Measurements from ENCODE around the gene COQ9.

COQ9 gene

DNA sequence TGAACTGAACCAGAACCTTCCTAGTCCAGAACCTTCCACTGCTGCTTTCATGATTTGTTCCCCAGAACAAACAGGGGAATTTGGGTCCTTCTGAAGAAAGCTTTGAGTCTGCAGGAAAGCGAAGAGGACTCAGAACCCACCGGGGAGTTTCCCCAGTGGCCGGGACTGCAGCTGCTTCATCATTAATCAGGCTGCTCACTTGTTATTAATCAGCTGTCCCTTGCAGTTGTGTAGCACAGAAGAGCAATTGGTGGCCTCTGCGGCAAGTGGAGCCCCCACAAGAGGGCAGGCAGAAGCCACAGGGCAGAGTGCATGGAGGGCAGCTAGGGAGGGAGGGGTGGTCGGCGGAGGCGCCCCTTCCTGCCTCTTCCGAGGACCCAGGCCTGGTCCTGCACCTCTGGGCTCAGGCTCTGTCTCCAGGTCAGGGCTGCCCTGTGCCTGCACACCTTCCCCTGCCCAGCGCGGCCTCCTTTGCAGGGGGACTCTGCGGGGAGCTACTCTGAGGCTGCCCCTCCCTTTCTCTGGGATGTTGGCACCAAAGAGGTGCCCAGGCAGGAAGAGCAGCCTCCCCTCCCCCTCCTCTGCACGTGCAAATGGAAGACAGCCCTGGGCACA, 35.8 kb upstream of the COQ9 start:
- H3K9me3 ChIP-seq (ENCODE audit: control insufficient read depth, insufficient read depth, low read depth, low read length), result no peaks in the 10 kb centered on the region
- no peak overlapping the region for H3K4me3 ChIP-seq (ENCODE audit: low read depth, low read length)
- no peaks in the 10 kb centered on the region for H3K27me3 ChIP-seq (ENCODE audit: control insufficient read depth, insufficient read depth, low read length)

DNA sequence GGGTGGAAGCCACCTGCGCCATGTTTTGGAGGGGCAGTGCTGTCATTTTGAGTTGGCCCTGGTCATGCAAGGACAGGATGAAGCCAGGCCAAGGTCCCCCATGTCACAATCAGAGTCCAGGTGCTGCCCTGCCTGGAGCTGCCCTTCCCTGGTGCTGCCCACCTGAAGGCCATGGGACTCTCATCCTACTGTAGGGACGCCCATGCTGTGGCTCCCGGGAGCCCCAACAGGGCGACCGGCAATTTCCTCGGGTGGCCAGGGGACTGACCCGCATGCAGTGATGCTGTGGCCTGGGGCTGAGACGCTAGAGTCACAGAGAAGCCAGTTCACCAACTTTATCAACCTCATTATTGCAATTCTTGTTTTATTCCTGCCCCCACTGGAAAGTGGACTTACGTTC, 34.7 kb upstream of the COQ9 start:
- no peak overlapping the region for H3K4me3 ChIP-seq (ENCODE audit: low read depth, low read length)
- no peak overlapping the region for H3K27ac ChIP-seq (ENCODE audit: low read depth, low read length)
- H3K4me1 ChIP-seq (ENCODE audit: control insufficient read depth, insufficient read depth, low read length), result peaks cover 22% of the 10 kb centered on the region
- H3K36me3 ChIP-seq (ENCODE audit: control insufficient read depth, insufficient read depth, low read length), result no peaks in the 10 kb centered on the region
- H3K9me3 ChIP-seq (ENCODE audit: control insufficient read depth, insufficient read depth, low read depth, low read length), result no peaks in the 10 kb centered on the region
- H3K27me3 ChIP-seq (ENCODE audit: control insufficient read depth, insufficient read depth, low read length), result no peaks in the 10 kb centered on the region
- no peak overlapping the region for H3K9ac ChIP-seq (ENCODE audit: low read length)

More for the DNA sequence above, 35.8 kb upstream of the COQ9 start:
- no peak overlapping the region for H3K27ac ChIP-seq (ENCODE audit: low read depth, low read length)
- H3K9ac ChIP-seq (ENCODE audit: low read length), result no peak overlapping the region
- H3K36me3 ChIP-seq (ENCODE audit: control insufficient read depth, insufficient read depth, low read length), result no peaks in the 10 kb centered on the region
- peaks cover 13% of the 10 kb centered on the region for H3K4me1 ChIP-seq (ENCODE audit: control insufficient read depth, insufficient read depth, low read length)

DNA sequence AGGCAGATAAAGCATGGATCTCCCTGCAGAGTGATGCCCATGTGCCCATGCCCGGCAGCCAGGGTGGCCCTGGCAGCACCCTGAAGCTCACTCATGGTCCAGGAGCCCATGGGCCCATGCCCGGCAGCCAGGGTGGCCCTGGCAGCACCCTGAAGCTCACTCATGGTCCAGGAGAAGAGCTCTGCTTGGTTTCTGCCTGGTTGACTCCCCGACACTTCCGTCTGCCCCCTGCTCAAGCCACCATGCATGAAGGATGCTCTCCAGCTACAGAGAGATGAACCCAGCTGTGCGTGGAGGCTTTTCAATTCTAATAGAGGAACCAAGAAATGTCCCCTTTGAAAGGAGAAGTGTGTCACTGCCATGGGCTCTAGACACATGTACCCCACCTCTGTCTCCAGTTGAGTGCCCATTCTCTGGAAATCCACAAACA, 34.0 kb upstream of the COQ9 start:
- Histone ChIP-seq H3K27me3 (ENCODE audit: control insufficient read depth, insufficient read depth, low read length) (no peaks in the 10 kb centered on the region), H3K27ac (ENCODE audit: low read depth, low read length) (no peak overlapping the region), H3K36me3 (ENCODE audit: control insufficient read depth, insufficient read depth, low read length) (no peaks in the 10 kb centered on the region), H3K4me1 (ENCODE audit: control insufficient read depth, insufficient read depth, low read length) (peaks cover 25% of the 10 kb centered on the region), H3K9ac (ENCODE audit: low read length) (no peak overlapping the region), H3K4me3 (ENCODE audit: low read depth, low read length) (no peak overlapping the region), H3K9me3 (ENCODE audit: control insufficient read depth, insufficient read depth, low read depth, low read length) (no peaks in the 10 kb centered on the region)

DNA sequence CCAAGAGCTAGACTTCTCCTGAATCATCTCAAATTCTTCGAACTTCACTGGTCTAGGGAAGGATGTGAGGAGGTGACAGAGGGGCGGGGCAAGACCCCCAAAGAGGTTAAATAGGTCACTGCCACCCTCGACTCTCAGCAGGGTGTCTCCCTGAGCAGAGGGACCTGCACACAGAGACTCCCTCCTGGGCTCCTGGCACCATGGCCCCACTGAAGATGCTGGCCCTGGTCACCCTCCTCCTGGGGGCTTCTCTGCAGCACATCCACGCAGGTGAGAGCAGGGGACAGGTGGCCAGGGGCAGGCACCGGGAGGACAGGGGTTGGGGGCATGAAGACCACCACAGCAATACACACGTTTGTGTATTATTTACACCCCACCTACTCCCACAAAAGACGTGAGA, 33.5 kb upstream of the COQ9 start:
- H3K4me3 ChIP-seq (ENCODE audit: low read depth, low read length), result no peak overlapping the region
- no peak overlapping the region for H3K27ac ChIP-seq (ENCODE audit: low read depth, low read length)
- H3K9me3 ChIP-seq (ENCODE audit: control insufficient read depth, insufficient read depth, low read depth, low read length), result no peaks in the 10 kb centered on the region
- no peak overlapping the region for H3K9ac ChIP-seq (ENCODE audit: low read length)
- no peaks in the 10 kb centered on the region for H3K36me3 ChIP-seq (ENCODE audit: control insufficient read depth, insufficient read depth, low read length)
- peaks cover 29% of the 10 kb centered on the region for H3K4me1 ChIP-seq (ENCODE audit: control insufficient read depth, insufficient read depth, low read length)
- no peaks in the 10 kb centered on the region for H3K27me3 ChIP-seq (ENCODE audit: control insufficient read depth, insufficient read depth, low read length)

DNA sequence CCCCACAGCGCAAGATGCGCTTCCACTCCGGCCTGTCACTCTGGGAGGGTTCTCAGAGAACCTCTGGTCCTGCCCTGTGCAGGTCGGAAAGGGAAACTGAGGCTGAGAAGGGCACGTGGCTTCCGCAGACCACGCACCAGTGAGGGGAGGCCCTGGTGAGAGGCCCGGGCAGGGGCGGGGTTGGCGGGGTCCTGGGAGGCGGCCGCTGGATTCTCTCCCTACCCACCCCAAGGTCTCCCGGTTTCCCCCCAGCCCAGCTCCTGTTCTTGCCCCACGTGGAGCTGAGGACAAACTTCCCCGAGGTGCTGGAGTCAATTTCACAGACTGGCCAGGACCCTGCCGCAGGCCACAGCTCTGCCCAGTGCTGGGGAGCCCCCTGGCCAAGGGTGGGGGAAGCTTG, 31.2 kb upstream of the COQ9 start:
- Histone ChIP-seq H3K4me1 (ENCODE audit: control insufficient read depth, insufficient read depth, low read length) (peaks cover 34% of the 10 kb centered on the region), H3K9ac (ENCODE audit: low read length) (no peak overlapping the region), H3K9me3 (ENCODE audit: control insufficient read depth, insufficient read depth, low read depth, low read length) (no peaks in the 10 kb centered on the region), H3K27me3 (ENCODE audit: control insufficient read depth, insufficient read depth, low read length) (no peaks in the 10 kb centered on the region), H3K27ac (ENCODE audit: low read depth, low read length) (no peak overlapping the region), H3K36me3 (ENCODE audit: control insufficient read depth, insufficient read depth, low read length) (no peaks in the 10 kb centered on the region), H3K4me3 (ENCODE audit: low read depth, low read length) (no peak overlapping the region)

DNA sequence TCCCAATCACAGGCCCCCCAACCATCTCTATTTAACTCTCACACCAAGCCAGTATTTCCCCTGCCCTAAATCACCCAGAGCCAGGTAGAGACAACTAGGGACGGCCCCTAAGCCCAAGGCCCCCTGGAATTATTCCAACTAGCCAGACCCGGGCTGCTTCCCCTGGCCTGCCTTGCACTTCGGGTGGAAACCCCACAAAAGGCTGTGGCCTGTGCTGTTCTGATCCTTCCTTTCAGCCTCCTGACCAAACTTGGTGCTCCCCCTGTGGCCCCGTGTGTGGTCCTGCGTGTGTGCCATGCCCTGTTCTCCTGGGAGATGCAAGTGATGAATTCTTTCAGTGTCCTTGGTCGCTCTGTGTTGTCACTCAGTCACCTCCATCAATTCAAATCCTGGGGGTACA, 27.8 kb upstream of the COQ9 start:
- H3K9me3 ChIP-seq (ENCODE audit: control insufficient read depth, insufficient read depth, low read depth, low read length), result no peaks in the 10 kb centered on the region
- H3K27ac ChIP-seq (ENCODE audit: low read depth, low read length), result no peak overlapping the region
- no peak overlapping the region for H3K9ac ChIP-seq (ENCODE audit: low read length)
- H3K27me3 ChIP-seq (ENCODE audit: control insufficient read depth, insufficient read depth, low read length), result no peaks in the 10 kb centered on the region
- no peaks in the 10 kb centered on the region for H3K36me3 ChIP-seq (ENCODE audit: control insufficient read depth, insufficient read depth, low read length)
- H3K4me3 ChIP-seq (ENCODE audit: low read depth, low read length), result no peak overlapping the region
- peaks cover 34% of the 10 kb centered on the region for H3K4me1 ChIP-seq (ENCODE audit: control insufficient read depth, insufficient read depth, low read length)

DNA sequence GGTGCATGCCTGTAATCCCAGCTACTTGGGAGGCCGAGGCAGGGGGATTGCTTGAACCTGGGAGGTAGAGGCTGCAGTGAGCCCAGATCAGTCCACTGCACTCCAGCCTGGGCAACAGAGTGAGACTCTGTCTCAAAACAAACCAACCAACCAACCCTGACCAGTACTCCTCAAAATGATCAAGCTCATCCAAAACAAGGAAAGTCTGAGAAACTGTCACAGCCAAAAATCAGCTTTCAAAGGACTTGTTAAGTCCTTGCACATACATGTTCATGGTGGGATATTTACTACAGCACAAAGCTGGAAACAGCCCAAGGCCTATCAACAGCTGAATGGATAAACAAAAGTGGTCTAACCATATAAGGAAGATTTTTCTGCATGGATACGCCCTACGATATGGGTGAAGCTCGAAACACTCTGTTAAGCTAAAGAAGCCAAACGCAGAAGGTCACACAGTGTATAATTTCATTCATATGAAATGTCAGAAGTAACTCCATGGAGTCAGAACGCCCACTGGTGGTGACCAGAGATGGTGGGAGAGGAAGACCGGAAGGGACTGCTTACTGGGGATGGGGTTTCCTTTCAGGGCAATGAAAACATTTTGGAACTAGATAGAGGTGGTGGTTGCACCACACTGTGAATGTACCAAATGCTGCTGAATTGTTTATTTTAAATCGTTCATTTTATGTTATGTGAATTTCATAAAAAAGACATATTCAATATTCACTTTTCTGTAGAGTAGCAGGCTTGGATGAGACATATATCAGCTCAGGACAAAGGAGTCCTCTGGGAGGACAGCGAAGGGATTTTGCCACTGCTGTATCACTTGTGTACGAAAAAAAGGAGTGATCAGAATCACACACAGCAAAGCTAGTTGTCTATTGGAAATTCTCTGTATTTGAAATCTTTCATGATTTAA, 25.0 kb upstream of the COQ9 start:
- Histone ChIP-seq H3K27ac (ENCODE audit: low read depth, low read length) (no peak overlapping the region), H3K4me1 (ENCODE audit: control insufficient read depth, insufficient read depth, low read length) (peaks cover 17% of the 10 kb centered on the region), H3K9me3 (ENCODE audit: control insufficient read depth, insufficient read depth, low read depth, low read length) (no peaks in the 10 kb centered on the region), H3K9ac (ENCODE audit: low read length) (no peak overlapping the region), H3K36me3 (ENCODE audit: control insufficient read depth, insufficient read depth, low read length) (peaks cover 3% of the 10 kb centered on the region), H3K4me3 (ENCODE audit: low read depth, low read length) (no peak overlapping the region), H3K27me3 (ENCODE audit: control insufficient read depth, insufficient read depth, low read length) (no peaks in the 10 kb centered on the region)

DNA sequence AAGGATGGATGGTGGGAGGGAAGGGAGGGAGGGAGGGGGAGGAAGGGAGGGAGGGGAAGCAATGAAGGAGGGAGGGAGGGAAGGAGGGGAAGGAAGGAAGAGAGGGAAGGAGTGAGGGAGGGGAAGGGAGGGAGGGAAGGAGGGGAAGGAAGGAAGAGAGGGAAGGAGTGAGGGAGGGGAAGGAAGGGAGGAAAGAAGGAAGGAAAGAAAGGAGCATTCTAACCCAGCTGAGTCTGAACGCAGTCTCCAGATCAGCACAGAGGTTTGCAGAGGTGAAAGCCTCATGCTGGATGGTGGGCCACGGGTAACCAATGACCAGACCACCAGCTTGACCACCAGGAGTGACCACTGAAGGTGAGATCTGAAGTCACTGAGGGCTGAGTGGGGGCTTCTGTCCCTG, 24.1 kb upstream of the COQ9 start:
- Histone ChIP-seq H3K4me3 (ENCODE audit: low read depth, low read length) (no peak overlapping the region), H3K9ac (ENCODE audit: low read length) (no peak overlapping the region), H3K27me3 (ENCODE audit: control insufficient read depth, insufficient read depth, low read length) (no peaks in the 10 kb centered on the region), H3K27ac (ENCODE audit: low read depth, low read length) (no peak overlapping the region), H3K9me3 (ENCODE audit: control insufficient read depth, insufficient read depth, low read depth, low read length) (no peaks in the 10 kb centered on the region), H3K4me1 (ENCODE audit: control insufficient read depth, insufficient read depth, low read length) (peaks cover 11% of the 10 kb centered on the region; the same call in 1 of the 2 replicates), H3K36me3 (ENCODE audit: control insufficient read depth, insufficient read depth, low read length) (peaks cover 11% of the 10 kb centered on the region)

DNA sequence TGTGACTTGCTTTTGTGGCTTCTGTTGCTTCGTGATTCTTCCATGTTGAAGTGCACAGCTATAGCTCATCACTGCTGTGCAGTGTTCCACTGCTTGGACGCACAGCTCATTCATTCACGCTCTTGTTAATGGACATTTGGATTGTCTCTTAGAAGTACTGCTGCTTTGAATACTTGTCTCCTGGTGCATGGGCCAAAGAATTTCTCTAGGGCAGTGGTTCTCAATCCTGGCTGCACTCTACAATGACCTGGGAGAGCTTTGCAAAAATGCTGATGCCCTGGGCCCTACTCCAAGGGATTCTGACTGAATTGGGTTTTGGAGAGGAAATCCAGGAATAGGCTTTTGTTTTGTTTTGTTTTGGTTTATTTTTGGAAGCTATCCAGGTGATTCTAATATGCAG, 22.7 kb upstream of the COQ9 start:
- Histone ChIP-seq H3K9me3 (ENCODE audit: control insufficient read depth, insufficient read depth, low read depth, low read length) (no peaks in the 10 kb centered on the region), H3K27me3 (ENCODE audit: control insufficient read depth, insufficient read depth, low read length) (no peaks in the 10 kb centered on the region), H3K4me1 (ENCODE audit: control insufficient read depth, insufficient read depth, low read length) (peaks cover under 1% of the 10 kb centered on the region; the same call in 1 of the 2 replicates), H3K27ac (ENCODE audit: low read depth, low read length) (no peak overlapping the region), H3K9ac (ENCODE audit: low read length) (no peak overlapping the region), H3K4me3 (ENCODE audit: low read depth, low read length) (no peak overlapping the region), H3K36me3 (ENCODE audit: control insufficient read depth, insufficient read depth, low read length) (peaks cover 23% of the 10 kb centered on the region)

DNA sequence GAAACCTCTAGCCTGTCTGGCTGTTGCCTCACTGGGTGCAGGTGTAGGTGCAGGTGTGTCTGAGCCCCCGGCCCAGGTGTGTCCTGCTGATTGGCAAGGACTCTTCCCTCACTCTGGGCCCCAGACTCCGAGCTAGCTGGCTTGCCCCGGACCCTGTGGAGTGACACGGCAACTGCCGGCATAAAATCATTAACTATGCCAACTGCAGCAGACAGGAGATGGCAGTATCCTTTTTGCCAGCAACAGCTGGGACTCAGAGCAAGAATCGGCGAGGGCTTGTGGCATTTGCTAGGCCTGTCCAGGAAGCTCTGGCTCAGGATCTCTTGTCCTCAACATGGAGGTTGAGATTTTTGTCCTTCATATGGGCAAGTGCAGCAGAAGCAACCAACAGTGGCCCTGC, 20.9 kb upstream of the COQ9 start:
- Histone ChIP-seq H3K27ac (ENCODE audit: low read depth, low read length) (no peak overlapping the region), H3K27me3 (ENCODE audit: control insufficient read depth, insufficient read depth, low read length) (no peaks in the 10 kb centered on the region), H3K36me3 (ENCODE audit: control insufficient read depth, insufficient read depth, low read length) (peaks cover 40% of the 10 kb centered on the region), H3K9me3 (ENCODE audit: control insufficient read depth, insufficient read depth, low read depth, low read length) (no peaks in the 10 kb centered on the region), H3K4me3 (ENCODE audit: low read depth, low read length) (no peak overlapping the region), H3K4me1 (ENCODE audit: control insufficient read depth, insufficient read depth, low read length) (no peaks in the 10 kb centered on the region), H3K9ac (ENCODE audit: low read length) (no peak overlapping the region)

DNA sequence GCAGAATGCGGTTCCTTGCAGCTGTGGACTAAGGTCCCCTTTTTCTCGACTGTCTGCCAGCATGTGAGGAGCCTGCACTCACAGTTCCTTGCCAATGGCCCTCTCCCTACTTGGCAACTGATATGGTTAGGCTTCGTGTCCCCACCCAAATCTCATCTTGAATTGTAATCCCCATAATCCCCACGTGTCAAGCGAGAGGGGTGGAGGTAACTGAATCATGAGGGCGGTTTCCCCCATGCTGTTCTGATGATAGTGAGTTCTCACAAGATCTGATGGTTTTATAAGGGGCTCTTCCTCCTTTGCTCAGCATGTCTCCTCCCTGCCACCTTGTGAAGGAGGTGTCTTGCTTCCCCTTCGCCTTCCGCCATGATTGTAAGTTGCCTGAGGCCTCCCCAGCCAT, 20.0 kb upstream of the COQ9 start:
- Histone ChIP-seq H3K9ac (ENCODE audit: low read length) (no peak overlapping the region), H3K27me3 (ENCODE audit: control insufficient read depth, insufficient read depth, low read length) (no peaks in the 10 kb centered on the region), H3K36me3 (ENCODE audit: control insufficient read depth, insufficient read depth, low read length) (peaks cover 49% of the 10 kb centered on the region), H3K4me3 (ENCODE audit: low read depth, low read length) (no peak overlapping the region), H3K4me1 (ENCODE audit: control insufficient read depth, insufficient read depth, low read length) (no peaks in the 10 kb centered on the region), H3K27ac (ENCODE audit: low read depth, low read length) (no peak overlapping the region), H3K9me3 (ENCODE audit: control insufficient read depth, insufficient read depth, low read depth, low read length) (no peaks in the 10 kb centered on the region)
